K562 (cell line): ENCODE measurements around the gene MYO3A. TPM values are rescaled to one million over a fixed set of nuclear protein-coding genes. Genes with fewer than 3 reads are reported as not detected.

Source experiments
- ATAC-seq: fragments of 200-7000 bp; cut with Tn5 transposase; 3 replicates; pipeline ENCODE4 v1.9.1; 2020; ENCODE audit warnings: moderate library complexity
- BruUV-seq: library from RNA; stranded (reverse); fragments of 400-500 nt; replicated peaks from 2 replicates; lab custom pipeline; 2021; lab: Mats Ljungman, UMichigan
- CTCF ChIA-PET: fragments of 300-600 bp; formaldehyde crosslinking; extraction: SDS; loops from one replicate; lab custom pipeline; 2021; ENCODE audit warnings: low intra/inter-chr PET ratio; lab: Yijun Ruan, JAX
- POLR2A ChIA-PET: fragments of 300-600, 350-650 bp; sonication (Branson Sonifier 250); formaldehyde crosslinking; extraction: SDS; loops from one replicate; lab custom pipeline; 2021; ENCODE audit warnings: antibody characterized with exemption, inconsistent platforms; lab: Yijun Ruan, JAX
- DNase-seq, 4 experiments: peaks; one replicate each; pipeline versions ENCODE4 v3.0.0 to v3.0.0-alpha.2; 2011 to 2018; ENCODE audit warnings: low spot score in 3 of 4, mixed read lengths in 3 of 4; ENCODE audit errors: extremely low read depth in 1 of 4
- FAIRE-seq: peaks from 2 replicates; lab custom pipeline; 2011; peaks lifted over from hg19 to GRCh38; lab: Jason Lieb, UNC
- H2AFZ ChIP-seq: 2 replicates; pipeline ENCODE4 v1.6.0; 2011; ENCODE audit warnings: low read depth, low read length, control low read depth, inconsistent platforms
- H3K27ac ChIP-seq: fragments of 200-600 bp; 3 replicates; pipeline ENCODE4 v1.8.0; 2011; ENCODE audit warnings: low read depth, mild to moderate bottlenecking, control low read depth, inconsistent platforms, low read length, moderate library complexity, mixed read lengths; ENCODE audit errors: extremely low read depth
- H3K27me3 ChIP-seq, 2 experiments: fragments of 300-600 bp in 1 of 2; 2 replicates in 1 of 2; 3 replicates in 1 of 2; pipeline versions ENCODE4 v1.6.0 to v1.8.0; 2011; ENCODE audit warnings: inconsistent platforms in 2 of 2, low read length in 2 of 2, mild to moderate bottlenecking in 1 of 2, mixed read lengths in 1 of 2, moderate library complexity in 1 of 2; ENCODE audit not compliant: control insufficient read depth in 2 of 2, insufficient read depth in 2 of 2
- H3K36me3 ChIP-seq: fragments of 300-600 bp; 3 replicates; pipeline ENCODE4 v1.8.0; 2011; ENCODE audit warnings: mild to moderate bottlenecking, low read length, inconsistent platforms; ENCODE audit not compliant: control insufficient read depth, insufficient read depth
- H3K4me1 ChIP-seq, 2 experiments: fragments of 200-600 bp in 1 of 2; replicated peaks in 1 of 2; 2 replicates in 1 of 2; 3 replicates in 1 of 2; pipeline versions ENCODE4 v1.5.1 to v1.8.0; 2011; ENCODE audit warnings: inconsistent platforms in 2 of 2, low read length in 2 of 2, mild to moderate bottlenecking in 1 of 2, mixed read lengths in 1 of 2, moderate library complexity in 1 of 2; ENCODE audit not compliant: control insufficient read depth in 2 of 2, insufficient read depth in 2 of 2
- H3K4me2 ChIP-seq: 2 replicates; pipeline ENCODE4 v1.6.1; 2011; ENCODE audit warnings: low read length, control low read depth, inconsistent platforms, mixed read lengths; ENCODE audit not compliant: insufficient read depth
- H3K4me3 ChIP-seq: fragments of 200-600 bp; sonication (generic), shearing (Covaris generic); 2 replicates; pipeline ENCODE4 v1.5.1; 2016; ENCODE audit warnings: control low read depth, inconsistent platforms
- H3K79me2 ChIP-seq: fragments of 200-600 bp; 3 replicates; pipeline ENCODE4 v1.8.0; 2011; ENCODE audit warnings: low read length, inconsistent platforms; ENCODE audit not compliant: control insufficient read depth, insufficient read depth
- H3K9ac ChIP-seq, 2 experiments: 2 replicates each; pipeline versions ENCODE4 v1.6.0 to v1.6.1; 2011; ENCODE audit warnings: low read depth in 2 of 2, low read length in 2 of 2, control low read depth in 1 of 2, inconsistent platforms in 1 of 2, mild to moderate bottlenecking in 1 of 2, mixed read lengths in 1 of 2; ENCODE audit not compliant: insufficient read depth in 1 of 2
- H3K9me1 ChIP-seq: one replicate; pipeline ENCODE4 v1.6.0; 2011; ENCODE audit warnings: inconsistent platforms, mild to moderate bottlenecking, low read length, moderate library complexity; ENCODE audit not compliant: control insufficient read depth, insufficient read depth
- H3K9me3 ChIP-seq: replicated peaks from 2 replicates; pipeline ENCODE4 v1.5.1; 2011; ENCODE audit warnings: low read depth, low read length, inconsistent platforms; ENCODE audit not compliant: control insufficient read depth, insufficient read depth
- H4K20me1 ChIP-seq: replicated peaks from 2 replicates; pipeline ENCODE4 v1.6.1; 2011; ENCODE audit warnings: low read length, inconsistent platforms, mixed read lengths; ENCODE audit not compliant: control insufficient read depth, insufficient read depth
- CHD2 ChIP-seq: IDR thresholded peaks from 2 replicates; pipeline ENCODE4 v1.6.1; 2011; ENCODE audit warnings: low read depth, low read length
- KLF16 ChIP-seq: IDR thresholded peaks from 2 replicates; pipeline ENCODE4 v1.6.1; 2016; ENCODE audit warnings: antibody characterized with exemption
- PRDM10 ChIP-seq: fragments of 450-650 bp; IDR thresholded peaks from 2 replicates; pipeline ENCODE4 v1.6.1; 2018; ENCODE audit not compliant: partially characterized antibody
- REST ChIP-seq, 2 experiments: fragments of 450-650 bp; formaldehyde crosslinking in 1 of 2; IDR thresholded peaks; 2 replicates each; pipeline versions ENCODE4 v1.4.0 to v1.6.1; 2014 to 2020; ENCODE audit warnings: mild to moderate bottlenecking in 2 of 2, borderline replicate concordance in 1 of 2, low read depth in 1 of 2
- SMARCB1 ChIP-seq: IDR thresholded peaks from 2 replicates; pipeline ENCODE4 v1.6.1; 2011; ENCODE audit warnings: improper control_type of control experiment, low read depth; ENCODE audit not compliant: insufficient read length
- ZNF140 ChIP-seq: fragments of 250-450 bp; sonication (Bioruptor Pico); IDR thresholded peaks from 2 replicates; pipeline ENCODE4 v1.8.0; 2021; ENCODE audit warnings: moderate library complexity, mild to moderate bottlenecking, inconsistent platforms
- ZNF212 ChIP-seq: fragments of 450-650 bp; formaldehyde crosslinking; IDR thresholded peaks from 2 replicates; pipeline ENCODE4 v1.4.0; 2020; ENCODE audit warnings: mild to moderate bottlenecking
- ZNF586 ChIP-seq: fragments of 450-650 bp; formaldehyde crosslinking; conservative IDR thresholded peaks from 2 replicates; pipeline ENCODE4 v1.4.0; 2020; ENCODE audit warnings: mild to moderate bottlenecking, moderate library complexity
- WGBS: fragments of 100-300 bp; shearing (Covaris generic); methylation state at CpG from one replicate; pipeline ENCODE4 v1.1.6; 2016; ENCODE audit warnings: low coverage, mixed read lengths; ENCODE audit not compliant: insufficient coverage; ENCODE audit errors: missing lambda C conversion rate; 5-methylcytosine and 5-hydroxymethylcytosine counted together
- in situ Hi-C: fragments of 300-500 bp; cut with MboI; formaldehyde crosslinking; loops from 4 replicates; pipeline ENCODE4 v1.15.0; 2018; ENCODE audit warnings: inconsistent platforms, mixed read lengths
- intact Hi-C: fragments of 100-400 bp; cut with micrococcal nuclease; formaldehyde crosslinking; loops from 2 replicates; pipeline ENCODE4 v1.14.2; 2022
- polyA plus RNA-seq, 8 experiments: library from polyadenylated mRNA; depleted of rRNA in 4 of 8; stranded (reverse) in 5 of 8; unstranded in 3 of 8; fragments of >200 nt; fragmentation: Nextera tagmentation in 2 of 8; fragmentation: Illumina TruSeq in 1 of 8; extraction: Ambion mirVana in 2 of 8; extraction: Trizol in 1 of 8; gene quantifications; 2 replicates each; pipeline versions ENCODE4 v1.2.1 to v1.2.3, GENCODE V29; 2011 to 2014; ENCODE audit warnings: inconsistent platforms in 1 of 8, missing spikeins in 1 of 8
- total RNA-seq, 7 experiments: library from RNA; depleted of rRNA in 6 of 7; stranded (reverse); fragments of >200 nt in 6 of 7; fragmentation: Illumina TruSeq in 2 of 7; extraction: Trizol in 2 of 7; gene quantifications; 2 replicates each; pipeline versions ENCODE4 v1.2.1 to v1.2.3, GENCODE V29; 2011 to 2021; ENCODE audit warnings: low replicate concordance in 1 of 7

MYO3A gene
- total and polyA plus RNA-seq, 9 of the 15 experiments (the other 6 are each of a cell fraction or from before 2014, with no cell fraction given) = not detected

GRCh38 chr10:26215396-26215934 is 281.4 kb downstream of the MYO3A start (continued):
- TF ChIP-seq PRDM10 = no peak
- no peak for TF ChIP-seq ZNF212 (CRISPR knock-in tag)

- Histone ChIP-seq H3K9me1 (no peaks in the 10 kb centered on the region), H3K4me3 (no peak overlapping the region), H3K27me3 (peaks cover 28 to 67% of the 10 kb centered on the region in 2 experiments; a peak in 3 of 5 replicates), H3K9ac (no peak overlapping the region), H3K36me3 (no peaks in the 10 kb centered on the region), H3K27ac (no peak overlapping the region), H2AFZ (no peak overlapping the region), H3K4me1 (peaks cover 0 to 13% of the 10 kb centered on the region in 2 experiments; a peak in 1 of 5 replicates), H4K20me1 (no peaks in the 10 kb centered on the region), H3K79me2 (no peaks in the 10 kb centered on the region), H3K4me2 (no peak overlapping the region), H3K9me3 (no peaks in the 10 kb centered on the region)
- 8% methylated on average over 40 of the region's 57 CpGs for WGBS
- DNase-seq = no peak
- in situ Hi-C loops (no loop called here), intact Hi-C loops (no loop called here)
- ChIA-PET CTCF (no interaction called here), POLR2A (no interaction called here)
- BruUV-seq = no TSS peak
- no peak for FAIRE-seq
- no peak for ATAC-seq
- TF ChIP-seq REST (IDR thresholded peaks at IDR 0.05; ENCODE audit: borderline replicate concordance) (peak; percentile 27; the same call in 1 of the 2 replicates), REST (CRISPR knock-in tag; IDR thresholded peaks at IDR 0.05; ENCODE audit: low read depth) (no peak), ZNF140 (no peak), KLF16 (no peak), CHD2 (no peak), ZNF586 (CRISPR knock-in tag) (no peak), SMARCB1 (no peak)
Measured at GRCh38 chr10:26215935-26216584, 282.0 kb downstream of the MYO3A start.
